Thyroid gland (tissue), 4 donors: ENCODE measurements around the gene UBIAD1. TPM values are rescaled to one million over a fixed set of nuclear protein-coding genes. Genes with fewer than 3 reads are reported as not detected.

ENCODE experiments used
- DNase-seq, 2 donors: peaks; one replicate each; pipeline ENCODE4 v3.0.0-alpha.2; 2019
- H3K27ac ChIP-seq, 3 donors: fragments of 200-600 bp; sonication (generic); 1 replicate in 2 of 3; 2 replicates in 1 of 3; pipeline ENCODE4 v1.5.1; 2016 to 2019; ENCODE audit warnings: mild to moderate bottlenecking in 1 of 3, moderate library complexity in 1 of 3
- H3K27me3 ChIP-seq: fragments of 200-600 bp; sonication (generic); one replicate; pipeline ENCODE4 v1.5.1; 2019
- H3K36me3 ChIP-seq, 2 donors: fragments of 200-600 bp; sonication (generic); one replicate each; pipeline ENCODE4 v1.5.1; 2016 to 2019
- H3K4me1 ChIP-seq, 2 donors: fragments of 200-600 bp; sonication (generic); one replicate each; pipeline ENCODE4 v1.5.1; 2017 to 2019
- H3K4me3 ChIP-seq, 3 donors: fragments of 200-600 bp; sonication (generic); replicated peaks in 1 of 3; 1 replicate in 2 of 3; 2 replicates in 1 of 3; pipeline ENCODE4 v1.5.1; 2016; ENCODE audit warnings: mild to moderate bottlenecking in 1 of 3
- H3K9me3 ChIP-seq: fragments of 200-600 bp; sonication (generic); one replicate; pipeline ENCODE4 v1.5.1; 2017
- POLR2A ChIP-seq, 2 donors: fragments of 450-650 bp; IDR thresholded peaks; one replicate each; pipeline ENCODE4 v1.6.1; 2017; ENCODE audit warnings: antibody characterized with exemption in 2 of 2, mild to moderate bottlenecking in 2 of 2, moderate library complexity in 1 of 2
- WGBS, 2 donors: methylation state at CpG; one replicate each; pipeline ENCODE4 v1.1.5; 2017; 5-methylcytosine and 5-hydroxymethylcytosine counted together
- intact Hi-C: fragments of 100-400 bp; cut with DNase I; formaldehyde crosslinking; loops from one replicate; pipeline ENCODE4 v1.15.1; 2023
- small RNA-seq: library from RNA; depleted of rRNA; stranded (forward); fragments of <200 nt; gene quantifications from one replicate; pipeline ENCODE3, GENCODE V24; 2016
- total RNA-seq, 4 donors: library from RNA; depleted of rRNA; stranded (reverse); fragments of >200 nt; gene quantifications; one replicate each; pipeline ENCODE4 v1.2.3, GENCODE V29; 2016
- TF ChIP-seq, protein P1 (sequence below), 6 experiments: fragments of 200-600 bp in 3 of 6; fragments of 450-650 bp in 3 of 6; sonication (generic) in 3 of 6; IDR thresholded peaks; one replicate each; pipeline ENCODE4 v1.5.1; 2016 to 2019; ENCODE audit warnings: antibody characterized with exemption in 6 of 6, mild to moderate bottlenecking in 2 of 6, inconsistent platforms in 1 of 6, moderate library complexity in 1 of 6

UBIAD1 gene
- total RNA-seq, 4 donors from 2014 or later = 14.4 to 15.4 (median 15.1) TPM

DNA sequence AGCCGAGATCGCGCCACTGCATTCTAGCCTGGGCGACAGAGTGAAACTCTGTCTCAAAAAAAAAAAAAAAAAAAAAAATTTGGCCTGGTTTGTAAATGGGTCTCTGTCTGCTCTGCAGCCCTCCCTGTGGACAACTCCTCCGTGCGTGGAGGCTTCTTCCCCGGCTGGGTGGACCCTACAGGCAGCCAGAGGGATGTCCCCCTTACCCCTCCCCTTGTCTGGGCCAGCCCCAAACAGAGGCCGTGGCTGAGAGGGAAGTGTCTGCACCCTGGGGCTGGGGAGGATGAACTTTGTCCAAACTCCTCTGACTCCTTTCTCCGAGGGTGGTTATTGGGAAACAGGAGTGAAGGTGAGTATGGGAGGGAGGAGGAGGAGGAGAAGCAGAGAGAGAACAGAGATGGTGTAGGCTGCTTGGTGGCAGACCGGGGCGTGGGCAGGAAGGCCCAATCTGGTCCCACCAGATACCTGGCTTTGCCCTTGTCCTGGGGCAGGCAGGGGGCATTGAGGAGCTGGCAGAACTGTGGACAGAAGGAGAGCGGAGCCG is 61.3 kb downstream of the UBIAD1 start:
- Histone ChIP-seq H3K27me3 (no peaks in the 10 kb centered on the region), H3K4me1 (no peaks in the 10 kb centered on the region), H3K36me3 (no peaks in the 10 kb centered on the region), H3K4me3 (no peak overlapping the region), H3K27ac (no peak overlapping the region), H3K9me3 (no peaks in the 10 kb centered on the region)
- no peak for DNase-seq
- intact Hi-C loops = no loop called here
- TF ChIP-seq, protein P1, sequence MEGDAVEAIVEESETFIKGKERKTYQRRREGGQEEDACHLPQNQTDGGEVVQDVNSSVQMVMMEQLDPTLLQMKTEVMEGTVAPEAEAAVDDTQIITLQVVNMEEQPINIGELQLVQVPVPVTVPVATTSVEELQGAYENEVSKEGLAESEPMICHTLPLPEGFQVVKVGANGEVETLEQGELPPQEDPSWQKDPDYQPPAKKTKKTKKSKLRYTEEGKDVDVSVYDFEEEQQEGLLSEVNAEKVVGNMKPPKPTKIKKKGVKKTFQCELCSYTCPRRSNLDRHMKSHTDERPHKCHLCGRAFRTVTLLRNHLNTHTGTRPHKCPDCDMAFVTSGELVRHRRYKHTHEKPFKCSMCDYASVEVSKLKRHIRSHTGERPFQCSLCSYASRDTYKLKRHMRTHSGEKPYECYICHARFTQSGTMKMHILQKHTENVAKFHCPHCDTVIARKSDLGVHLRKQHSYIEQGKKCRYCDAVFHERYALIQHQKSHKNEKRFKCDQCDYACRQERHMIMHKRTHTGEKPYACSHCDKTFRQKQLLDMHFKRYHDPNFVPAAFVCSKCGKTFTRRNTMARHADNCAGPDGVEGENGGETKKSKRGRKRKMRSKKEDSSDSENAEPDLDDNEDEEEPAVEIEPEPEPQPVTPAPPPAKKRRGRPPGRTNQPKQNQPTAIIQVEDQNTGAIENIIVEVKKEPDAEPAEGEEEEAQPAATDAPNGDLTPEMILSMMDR (IDR thresholded peaks at IDR 0.05) = no peak
- WGBS, 2 donors = 63 to 67% methylated on average over 13 of the region's 13 CpGs

DNA sequence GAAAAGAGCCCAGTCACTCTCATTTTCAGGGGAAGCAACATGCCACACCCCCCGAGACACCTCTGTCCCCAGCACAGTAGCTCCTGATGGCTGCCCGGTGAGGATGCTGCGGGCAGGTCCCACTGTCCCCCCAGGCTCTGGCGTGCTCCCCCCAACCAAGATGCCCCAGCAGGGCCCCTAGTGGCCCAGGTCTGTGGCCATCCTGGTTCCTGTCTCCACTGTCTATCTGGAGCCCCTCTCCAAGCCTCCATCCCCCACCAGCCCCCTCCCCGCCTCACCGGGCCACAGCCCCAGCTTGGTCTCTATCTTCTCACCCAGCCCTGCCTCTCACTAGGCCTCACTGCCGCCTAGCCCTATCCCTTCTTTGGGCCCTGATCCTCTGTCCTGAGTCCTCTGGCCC is 61.8 kb downstream of the UBIAD1 start:
- intact Hi-C loops = no loop called here

DNA sequence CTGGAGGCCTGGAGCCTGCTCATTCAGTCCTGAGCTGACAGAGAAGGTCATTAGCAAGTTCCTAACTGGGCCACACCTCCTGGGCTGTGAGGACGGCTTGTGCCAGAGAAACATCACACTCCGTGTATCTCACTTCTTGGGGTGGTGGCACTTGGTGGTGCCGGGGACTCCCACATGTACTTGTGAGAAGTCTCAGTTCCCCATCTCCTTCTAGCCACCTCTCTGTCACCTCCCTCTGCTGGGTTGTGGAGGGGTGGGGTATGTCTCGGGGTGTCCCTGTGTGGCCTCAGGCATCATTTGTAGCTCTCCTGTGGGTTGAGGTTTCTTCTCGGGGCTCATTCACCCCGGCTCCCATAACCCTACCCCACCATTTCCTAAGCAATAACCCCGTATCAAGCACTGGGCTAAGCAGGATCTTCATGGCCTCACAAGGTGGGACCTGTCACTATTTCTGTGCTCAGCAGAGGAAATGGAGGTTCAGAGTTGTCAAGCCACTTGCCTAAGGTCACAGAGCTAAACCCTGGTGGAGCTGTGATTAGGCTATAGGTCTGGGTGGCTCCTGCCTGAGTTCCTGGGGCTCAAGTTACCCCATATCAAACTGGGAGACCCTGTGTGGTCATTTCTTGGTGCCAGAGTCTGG is 62.5 kb downstream of the UBIAD1 start:
- no peak for DNase-seq
- H3K4me3 ChIP-seq = no peak overlapping the region
- no peaks in the 10 kb centered on the region for H3K9me3 ChIP-seq
- H3K36me3 ChIP-seq = no peaks in the 10 kb centered on the region
- TF ChIP-seq POLR2A (IDR thresholded peaks at IDR 0.05) = no peak
- TF ChIP-seq, protein P1 (IDR thresholded peaks at IDR 0.05) = no peak
- no peaks in the 10 kb centered on the region for H3K27me3 ChIP-seq
- H3K4me1 ChIP-seq = peaks cover 0 to 3% of the 10 kb centered on the region in 2 donors
- H3K27ac ChIP-seq = no peak overlapping the region
- WGBS, 2 donors = 83 to 84% methylated on average over 7 of the region's 7 CpGs
- intact Hi-C loops = no loop called here

More for the DNA sequence above, 61.8 kb downstream of the UBIAD1 start:
- no peaks in the 10 kb centered on the region for H3K9me3 ChIP-seq
- peaks cover 0 to 1% of the 10 kb centered on the region in 2 donors for H3K4me1 ChIP-seq
- 74 to 87% methylated on average over 6 to 7 of the region's 7 CpGs for WGBS, 2 donors
- no peak for DNase-seq
- H3K36me3 ChIP-seq = no peaks in the 10 kb centered on the region
- no peak for TF ChIP-seq POLR2A (IDR thresholded peaks at IDR 0.05)
- TF ChIP-seq, protein P1 (IDR thresholded peaks at IDR 0.05) = no peak
- H3K27ac ChIP-seq = no peak overlapping the region
- no peaks in the 10 kb centered on the region for H3K27me3 ChIP-seq
- no peak overlapping the region for H3K4me3 ChIP-seq

DNA sequence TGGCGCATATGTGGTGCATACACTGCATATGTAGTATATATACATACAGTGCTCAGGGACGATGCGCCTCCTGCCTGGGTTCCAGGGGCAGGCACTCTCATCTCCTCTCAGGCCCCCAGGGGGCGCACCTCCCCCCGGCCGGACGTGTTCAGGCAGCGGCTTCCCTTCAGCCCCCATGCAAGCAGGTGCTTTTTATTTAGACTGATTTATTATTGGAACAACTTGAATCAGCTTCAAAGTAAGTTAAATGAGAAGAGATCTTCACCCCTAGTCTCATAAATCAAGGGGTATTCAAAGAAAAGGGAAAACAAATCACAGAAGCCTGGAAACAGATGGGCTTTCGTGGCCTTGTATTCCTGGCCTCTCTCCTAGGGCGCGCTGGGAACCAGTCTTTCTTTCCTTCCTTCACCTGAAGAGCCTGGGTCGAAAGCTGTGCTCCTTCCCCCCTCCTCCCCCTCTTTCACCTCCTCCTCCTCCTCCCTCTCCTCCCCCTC is 64.6 kb downstream of the UBIAD1 start:
- intact Hi-C loops = no loop called here
- WGBS, 2 donors = 16 to 26% methylated on average over 12 of the region's 12 CpGs
- DNase-seq = peak; percentile 8 to 23

More for the DNA sequence above, 64.6 kb downstream of the UBIAD1 start:
- H3K4me1 ChIP-seq = peaks cover 0 to 3% of the 10 kb centered on the region in 2 donors
- TF ChIP-seq, protein P1 (IDR thresholded peaks at IDR 0.05) = peak in 4 of 6 experiments; percentile 20 to 42 (median 28)
- TF ChIP-seq POLR2A (IDR thresholded peaks at IDR 0.05) = no peak
- H3K36me3 ChIP-seq = no peaks in the 10 kb centered on the region
- H3K27ac ChIP-seq = no peak overlapping the region
- no peaks in the 10 kb centered on the region for H3K9me3 ChIP-seq
- no peaks in the 10 kb centered on the region for H3K27me3 ChIP-seq
- no peak overlapping the region for H3K4me3 ChIP-seq

Small RNA genes lying within 50 kb of the gene (small RNA-seq; reads per million reads assigned to genes)
- gene RNU6-291P (not detected), gene RPL39P6 (not detected)

Other genes with a start within 250 kb of the UBIAD1 start
- not detected for gene MASP2, start 226.0 kb upstream of the UBIAD1 start, total RNA-seq
- 10 to 100 TPM; 17.1 to 40.2 (median 25.0) TPM for gene SRM, start 213.2 kb upstream of the UBIAD1 start, total RNA-seq
- 10 to 100 TPM; 41.1 to 60.7 (median 51.6) TPM for gene EXOSC10, start 173.3 kb upstream of the UBIAD1 start, total RNA-seq
- 1 to 10 TPM in 1 of 4 donors, under 1 TPM in 3; 0.33 to 4.6 (median 0.38) TPM for gene ANGPTL7, start 83.8 kb upstream of the UBIAD1 start, total RNA-seq
- gene MTOR, start 10.6 kb upstream of the UBIAD1 start, total RNA-seq = 10 to 100 TPM; 37.8 to 46.4 (median 43.9) TPM
- gene DISP3, start 206.0 kb downstream of the UBIAD1 start, total RNA-seq = not detected